Measurements from ENCODE around the gene PIK3CA. TPM values are rescaled to one million over a fixed set of nuclear protein-coding genes. Genes with fewer than 3 reads are reported as not detected.
"Not testable (repeated sequence)": the region's sequence is repeated elsewhere in the genome, so short reads cannot be mapped to it uniquely, and the experiment has no call there.

Gene PIK3CA
- 21.0 TPM for polyA plus RNA-seq (ENCODE audit: insufficient read length)

DNA sequence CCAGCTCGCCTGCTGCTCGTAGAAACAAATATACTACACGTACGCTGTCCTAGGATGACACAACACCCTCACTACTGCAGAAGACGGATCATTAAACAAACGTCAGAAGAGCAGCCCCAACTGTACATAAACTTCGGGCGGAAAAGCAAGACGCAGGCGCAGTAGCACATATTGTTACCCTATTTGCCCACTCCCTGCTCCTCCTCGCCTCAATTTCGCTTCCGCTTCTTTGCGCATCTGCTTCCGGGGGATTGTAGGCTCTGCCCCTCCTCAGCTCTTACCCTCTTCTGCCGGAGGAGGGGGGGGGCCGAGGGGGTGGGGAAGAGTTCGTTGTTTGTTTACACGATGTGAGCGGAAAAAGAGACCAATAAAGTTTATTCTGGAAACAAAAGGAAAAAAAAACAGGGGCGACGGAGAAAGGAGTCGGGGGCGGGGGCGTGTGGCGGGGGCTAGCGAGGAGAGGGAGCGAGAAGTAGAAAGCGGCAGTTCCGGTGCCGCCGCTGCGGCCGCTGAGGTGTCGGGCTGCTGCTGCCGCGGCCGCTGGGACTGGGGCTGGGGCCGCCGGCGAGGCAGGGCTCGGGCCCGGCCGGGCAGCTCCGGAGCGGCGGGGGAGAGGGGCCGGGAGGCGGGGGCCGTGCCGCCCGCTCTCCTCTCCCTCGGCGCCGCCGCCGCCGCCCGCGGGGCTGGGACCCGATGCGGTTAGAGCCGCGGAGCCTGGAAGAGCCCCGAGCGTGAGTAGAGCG lies at the start of gene PIK3CA:
Gene PIK3CA (plus strand): TSS at position 485 of the 743 bp plus-strand sequence. CDS start 50,469 bp downstream, outside the sequence.
- DNase-seq: peak; percentile 97

DNA sequence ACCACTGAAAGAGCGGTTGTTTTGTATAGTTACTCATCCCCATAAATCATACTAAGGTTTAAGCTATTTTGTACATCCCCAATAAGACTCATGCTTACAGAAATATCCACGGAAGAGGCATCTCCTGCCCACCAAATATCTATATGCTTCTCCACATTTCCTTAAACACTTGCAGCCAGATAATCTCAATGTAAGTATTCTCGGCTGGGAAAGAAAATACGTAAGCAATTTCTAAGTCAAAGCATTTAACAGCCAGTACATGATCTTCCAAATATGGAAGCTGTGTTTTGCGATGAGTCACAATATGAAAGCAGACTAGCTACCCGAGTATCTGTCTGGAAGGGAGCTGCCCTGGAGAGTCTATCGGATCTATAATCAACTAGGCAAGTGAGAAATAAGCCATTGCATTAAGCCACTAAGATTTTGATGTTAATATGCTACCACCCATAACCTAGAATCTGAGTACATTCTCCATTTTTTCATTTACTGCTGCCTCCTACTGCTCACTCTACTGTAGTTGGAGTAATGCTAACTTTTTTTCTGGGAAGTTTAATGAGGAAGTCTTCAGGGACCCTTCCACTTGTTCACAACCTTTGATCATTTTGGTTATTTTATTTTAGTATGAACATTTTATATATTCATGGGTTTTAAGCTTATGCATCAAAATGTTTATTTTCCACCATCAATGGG lies 49.6 kb upstream of the PIK3CA start:
- no peak for DNase-seq

DNA sequence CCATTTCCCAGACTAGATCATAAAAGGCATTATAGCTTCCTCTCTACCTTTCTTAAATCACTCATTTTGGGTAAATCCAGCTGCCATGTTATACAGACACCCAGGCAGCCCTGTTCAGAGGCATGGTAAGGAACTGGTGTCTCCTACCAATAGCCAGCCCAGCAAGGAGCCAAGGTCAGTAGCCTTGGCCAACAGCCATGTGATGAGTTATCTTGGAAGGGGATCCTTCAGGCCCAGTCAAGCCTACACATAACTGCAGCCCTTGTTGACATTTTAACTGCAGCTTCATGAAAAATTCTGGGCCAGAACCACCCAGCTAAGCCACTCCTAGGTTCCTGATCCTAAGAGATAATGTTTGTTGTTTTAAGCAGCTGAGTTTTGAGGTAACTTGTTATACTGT lies 47.5 kb upstream of the PIK3CA start:
- no peak for DNase-seq

DNA sequence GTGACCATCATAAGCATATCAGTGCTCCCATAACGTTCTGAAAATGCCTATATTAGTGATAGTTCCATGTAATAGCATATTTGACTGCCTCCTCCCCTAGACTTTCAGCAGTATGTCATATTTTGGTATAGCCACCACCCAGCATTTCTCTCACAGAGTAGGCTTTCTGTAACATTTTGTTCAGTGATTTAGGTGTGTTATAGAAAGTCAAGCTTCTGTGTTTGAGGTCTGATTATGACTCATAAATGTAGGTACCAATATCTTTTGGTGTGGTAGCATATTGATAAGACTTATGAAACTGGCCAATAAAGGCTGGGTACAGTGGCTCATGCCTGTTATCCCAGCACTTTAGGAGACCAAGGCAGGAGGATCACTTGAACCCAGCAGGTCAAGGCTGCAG lies 42.3 kb upstream of the PIK3CA start:
- DNase-seq: no peak

DNA sequence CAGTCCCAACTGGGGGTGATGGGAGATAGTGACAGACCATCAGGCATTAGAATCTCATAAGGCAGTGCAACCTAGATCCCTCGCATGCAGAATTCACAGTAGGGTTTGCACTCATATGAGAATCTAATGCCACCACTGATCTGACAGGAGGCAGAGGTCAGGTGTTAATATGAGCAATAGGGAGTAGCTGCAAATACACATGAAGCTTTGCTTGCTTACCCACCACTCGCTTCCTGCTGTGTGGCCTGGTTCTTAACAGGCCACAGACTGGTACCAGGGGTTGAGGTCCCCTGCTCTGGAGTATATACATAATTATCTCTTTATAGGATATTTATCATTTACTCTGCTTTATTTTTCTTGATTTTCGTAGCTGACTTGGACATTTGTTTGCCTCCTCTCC lies 40.5 kb upstream of the PIK3CA start:
- DNase-seq: no peak

DNA sequence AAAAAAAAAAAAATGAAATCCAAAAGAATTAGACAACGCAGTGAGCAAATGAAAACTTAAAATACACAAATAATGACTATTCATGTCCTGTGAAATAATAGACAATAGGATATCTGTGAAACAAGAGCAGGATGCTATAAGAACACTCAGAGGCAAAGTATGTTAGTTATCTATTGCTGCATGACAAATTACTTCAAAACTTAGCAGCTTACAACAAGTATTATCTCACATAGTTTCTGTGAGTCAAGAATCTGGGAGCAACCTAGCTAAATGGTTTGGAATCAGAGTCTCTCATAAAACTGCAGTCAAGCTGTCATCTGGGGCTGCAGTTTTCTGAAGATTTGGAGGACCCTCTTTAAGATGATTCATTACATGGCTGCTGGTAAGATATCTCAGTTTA lies 40.1 kb upstream of the PIK3CA start:
- DNase-seq: no peak

DNA sequence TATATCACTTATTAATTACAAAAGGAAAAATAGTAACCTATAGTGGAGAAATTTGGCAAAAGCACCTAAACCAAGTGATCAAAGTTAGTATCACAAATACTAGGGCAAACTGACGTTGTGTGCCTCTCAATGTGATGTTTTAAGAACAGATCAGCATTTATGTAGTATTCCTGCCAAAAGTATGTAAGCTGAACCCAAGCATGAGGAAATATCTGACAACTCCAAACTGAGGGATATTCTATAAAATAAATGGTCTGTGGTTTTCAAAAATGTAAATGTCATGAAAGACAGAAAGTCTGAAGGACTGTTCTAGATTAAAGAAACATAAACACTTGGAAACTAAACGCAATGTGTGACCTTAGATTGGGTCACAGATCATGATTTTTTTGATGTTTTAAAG lies 34.3 kb upstream of the PIK3CA start:
- DNase-seq: no peak

DNA sequence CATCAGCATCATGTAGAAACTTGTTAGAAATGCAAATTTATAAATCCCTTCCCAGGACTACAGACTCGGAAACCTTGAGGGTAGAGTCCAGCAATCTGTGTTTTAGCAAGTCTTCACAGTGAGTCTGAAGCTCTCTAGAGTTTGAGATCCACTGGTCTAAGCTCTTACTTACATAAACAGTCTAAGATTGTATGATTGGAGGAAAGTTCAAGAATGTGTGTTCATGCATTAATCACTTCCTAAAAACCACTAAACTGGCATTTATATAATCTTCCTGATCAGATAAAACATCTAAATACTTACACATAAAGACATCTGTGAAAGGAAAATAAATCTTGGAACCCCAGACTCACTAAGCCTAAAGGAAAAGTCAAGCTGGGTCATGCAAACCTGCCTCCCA lies 32.7 kb upstream of the PIK3CA start:
- DNase-seq: not testable (repeated sequence)

DNA sequence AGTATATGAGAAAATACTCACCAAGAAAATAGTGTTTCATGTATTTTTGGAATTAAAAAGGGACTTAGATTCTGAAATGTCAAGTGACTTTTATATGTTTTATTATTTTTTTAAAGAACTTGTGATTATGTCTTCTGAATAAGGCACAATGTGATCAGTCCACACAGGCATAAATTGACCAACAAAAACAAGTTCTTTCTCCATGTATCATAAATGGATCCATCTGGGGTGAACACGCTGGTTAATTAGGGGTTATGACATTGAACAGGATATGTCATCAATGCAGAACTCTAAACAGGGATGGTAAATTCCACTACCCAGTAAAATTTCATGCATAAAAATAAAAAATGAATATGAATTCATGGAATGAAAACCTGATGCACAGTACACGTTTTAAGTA lies 31.3 kb upstream of the PIK3CA start:
- no peak for DNase-seq

DNA sequence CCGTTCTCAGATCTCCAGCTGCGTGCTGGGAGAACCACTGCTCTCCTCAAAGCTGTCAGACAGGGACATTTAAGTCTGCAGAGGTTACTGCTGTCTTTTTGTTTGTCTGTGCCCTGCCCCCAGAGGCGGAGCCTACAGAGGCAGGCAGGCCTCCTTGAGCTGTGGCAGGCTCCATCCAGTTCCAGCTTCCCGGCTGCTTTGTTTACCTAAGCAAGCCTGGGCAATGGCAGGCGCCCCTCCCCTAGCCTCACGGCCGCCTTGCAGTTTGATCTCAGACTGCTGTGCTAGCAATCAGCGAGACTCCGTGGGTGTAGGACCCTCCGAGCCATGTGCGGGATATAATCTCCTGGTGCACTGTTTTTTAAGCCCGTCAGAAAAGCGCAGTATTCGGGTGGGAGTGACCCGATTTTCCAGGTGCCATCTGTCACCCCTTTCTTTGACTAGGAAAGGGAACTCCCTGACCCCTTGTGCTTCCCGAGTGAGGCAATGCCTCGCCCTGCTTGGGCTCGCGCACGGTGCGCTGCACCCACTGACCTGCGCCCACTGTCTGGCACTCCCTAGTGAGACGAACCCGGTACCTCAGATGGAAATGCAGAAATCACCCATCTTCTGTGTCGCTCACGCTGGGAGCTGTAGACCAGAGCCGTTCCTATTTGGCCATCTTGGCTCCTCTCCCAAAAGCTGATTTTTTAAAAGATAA lies 15.8 kb upstream of the PIK3CA start:
- not testable (repeated sequence) for DNase-seq

DNA sequence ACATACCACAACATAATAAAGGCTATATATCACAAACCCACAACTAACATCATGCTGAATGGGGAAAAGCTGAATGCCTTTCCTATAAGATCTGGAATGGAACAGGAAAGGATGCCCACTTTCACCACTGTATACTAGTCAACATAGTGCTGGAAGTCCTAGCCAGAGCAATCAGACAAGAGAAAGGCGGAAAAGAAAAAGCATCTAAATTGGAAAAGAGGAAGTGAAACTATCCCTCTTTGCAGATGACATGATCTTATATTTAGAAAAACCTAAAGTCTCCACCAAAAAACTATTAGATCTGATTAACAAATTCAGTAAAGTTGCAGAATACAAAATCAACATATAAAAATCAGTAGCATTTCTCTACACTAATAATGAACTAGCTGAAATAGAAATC lies 14.6 kb upstream of the PIK3CA start:
- DNase-seq: no peak

DNA sequence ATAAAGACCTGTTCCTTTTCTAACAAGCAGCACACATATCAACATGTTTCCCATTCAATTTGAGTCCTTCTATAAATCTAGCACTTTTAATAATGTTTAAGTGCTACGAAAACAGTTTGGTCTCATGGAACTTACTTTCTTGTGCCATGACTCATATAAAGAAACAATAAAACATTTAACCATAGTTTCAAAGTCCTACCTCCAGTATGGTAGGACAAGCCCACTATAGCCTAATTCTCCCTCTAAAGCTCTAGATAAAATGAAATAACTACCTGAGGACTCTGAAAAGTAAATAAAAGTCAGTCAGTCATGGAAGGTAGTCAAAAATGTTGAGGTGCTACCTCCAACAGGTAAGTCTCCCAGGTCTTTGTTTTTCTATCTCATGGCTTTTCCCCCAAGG lies 12.0 kb upstream of the PIK3CA start:
- DNase-seq: no peak

DNA sequence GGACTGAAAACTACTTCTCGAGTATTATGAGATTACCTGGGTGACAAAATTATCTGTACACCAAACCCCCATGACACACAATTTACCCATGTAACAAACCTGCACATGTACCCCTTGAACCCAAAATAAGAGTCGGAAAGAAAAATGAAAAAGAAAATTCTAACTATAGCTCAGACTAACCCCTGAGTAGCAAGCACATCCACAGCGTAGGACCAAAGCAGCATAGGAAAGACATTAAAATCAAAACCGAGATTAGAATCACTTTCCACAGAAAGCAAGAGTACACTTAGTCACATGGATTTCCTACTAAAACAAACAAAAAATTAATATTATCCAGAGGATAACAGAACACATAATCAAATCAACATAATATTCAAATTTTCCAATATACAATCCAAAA lies 6.3 kb upstream of the PIK3CA start:
- no peak for DNase-seq

DNA sequence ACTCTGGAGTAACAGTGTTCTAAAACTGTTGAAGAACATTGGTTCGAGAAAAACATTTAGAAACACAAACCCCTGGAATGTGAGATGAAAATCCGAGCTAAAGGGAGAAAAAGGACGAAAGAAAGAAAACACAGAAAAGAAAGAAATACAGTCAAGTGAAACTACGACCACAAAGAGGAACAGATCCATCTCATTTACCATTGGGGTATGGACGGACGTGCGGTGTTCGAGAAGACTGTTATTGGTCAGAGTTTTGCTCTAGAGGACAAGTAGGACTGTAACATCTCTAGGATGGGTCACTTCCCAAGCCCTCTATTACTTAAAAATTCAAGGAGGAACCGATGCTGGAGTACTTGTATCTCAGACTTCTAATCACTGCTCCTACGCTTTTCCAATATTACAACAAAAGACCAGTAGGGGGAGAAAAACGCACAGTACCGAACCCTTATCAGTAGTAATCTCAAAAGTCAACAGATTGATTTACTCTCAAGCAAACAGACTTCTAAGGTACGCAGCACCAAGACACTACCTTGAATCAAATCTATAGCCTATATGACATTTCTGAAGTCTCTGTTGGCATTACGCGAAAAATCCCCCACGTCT lies 1.1 kb upstream of the PIK3CA start:
- DNase-seq: peak; percentile 75

DNA sequence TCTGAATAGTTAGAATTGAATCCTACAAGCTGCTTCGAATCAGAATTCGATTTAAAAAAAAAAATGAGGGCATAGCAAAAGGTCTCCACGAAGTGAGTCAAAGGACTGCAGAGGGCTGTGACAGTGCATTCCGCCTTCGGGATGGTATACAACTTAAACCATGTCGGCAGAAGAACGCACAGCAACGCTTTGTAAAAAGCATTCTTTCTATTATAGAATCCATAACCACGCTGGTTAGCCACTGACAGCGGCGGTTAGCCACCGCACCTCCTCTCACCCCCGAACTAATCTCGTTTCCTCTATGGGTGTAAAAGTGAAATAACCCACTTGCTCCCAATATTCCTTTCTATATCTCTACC lies 664 bp upstream of the PIK3CA start:
- no peak for DNase-seq

DNA sequence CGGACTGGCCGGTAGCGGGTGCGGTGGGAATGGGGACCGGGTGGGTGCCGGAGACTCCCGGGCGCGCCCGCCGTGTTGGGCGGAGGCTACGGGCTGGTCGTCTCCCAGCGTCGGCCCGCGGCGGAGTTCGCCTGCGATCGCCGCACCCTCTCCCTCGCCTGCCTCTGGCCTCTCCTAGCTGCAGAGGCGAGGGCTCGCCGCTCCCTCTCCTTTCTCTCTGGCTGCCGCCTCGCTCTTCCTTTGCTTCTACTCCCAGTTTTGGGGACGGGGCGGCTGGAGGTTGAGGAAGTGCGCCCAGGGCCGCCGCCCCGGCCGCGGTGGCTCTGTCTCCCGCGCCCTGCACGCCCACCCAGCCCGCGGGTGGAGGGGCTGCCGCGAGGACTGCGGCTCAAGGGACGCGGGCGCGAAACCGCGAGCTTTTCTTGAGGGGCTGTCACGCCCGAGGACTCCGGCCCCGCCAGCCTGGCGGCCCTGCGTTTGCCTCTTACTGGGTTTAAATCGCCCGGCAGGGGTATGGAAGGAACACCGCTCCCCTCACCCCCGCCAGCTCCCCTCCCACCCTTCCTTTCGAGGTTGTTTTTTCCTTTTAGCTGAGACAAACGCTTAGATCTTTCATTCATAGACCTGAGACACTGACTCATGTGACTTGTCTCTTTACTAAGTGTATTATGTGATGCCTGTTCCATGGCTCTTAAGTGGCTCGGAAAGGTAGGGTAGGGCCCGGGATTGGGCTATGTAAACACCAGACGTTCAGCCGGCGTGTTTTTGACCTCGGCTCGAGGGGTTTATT lies 654 bp downstream of the PIK3CA start:
- DNase-seq: peak; percentile 53

DNA sequence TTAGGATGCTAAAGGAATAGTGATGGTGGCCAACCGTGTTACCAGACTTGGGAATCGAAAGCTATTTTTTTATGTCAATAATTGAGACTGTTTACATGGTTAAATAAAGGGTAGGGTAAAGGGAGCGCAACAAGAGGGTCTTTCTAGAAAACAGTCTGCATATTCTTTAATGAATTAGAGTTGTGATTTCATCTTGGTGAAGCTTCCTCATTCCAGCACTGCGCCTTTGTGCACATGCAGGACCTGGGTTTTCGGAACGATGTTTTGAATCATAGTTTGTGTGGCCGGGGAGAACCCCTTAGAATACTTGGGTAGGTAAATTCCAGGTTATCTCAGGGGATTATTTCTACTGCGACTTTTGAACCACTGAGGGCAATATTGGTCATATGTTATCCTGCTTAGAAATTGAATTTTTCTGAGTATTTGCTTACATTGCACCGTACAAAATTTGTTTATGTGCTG lies 1.3 kb downstream of the PIK3CA start:
- DNase-seq: peak; percentile 27

DNA sequence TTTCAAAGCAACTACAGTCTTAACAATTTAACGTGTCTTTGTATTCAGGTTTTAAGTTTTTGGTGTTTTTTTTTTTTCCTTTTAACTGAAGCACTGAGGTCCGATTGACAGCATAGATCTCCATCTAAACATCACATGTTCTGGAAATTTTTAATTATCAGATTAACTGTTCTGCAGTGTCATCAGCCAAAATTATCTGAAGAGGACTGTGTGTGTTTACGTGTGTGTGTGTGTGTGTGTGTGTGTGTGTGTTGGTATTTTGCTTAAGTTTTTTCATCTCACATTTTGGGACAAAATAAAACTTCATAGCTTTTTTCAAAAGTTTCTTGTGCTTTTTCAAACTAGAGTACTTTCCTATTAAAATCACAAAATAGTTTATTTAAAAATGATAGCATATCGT lies 1.8 kb downstream of the PIK3CA start:
- DNase-seq: no peak

DNA sequence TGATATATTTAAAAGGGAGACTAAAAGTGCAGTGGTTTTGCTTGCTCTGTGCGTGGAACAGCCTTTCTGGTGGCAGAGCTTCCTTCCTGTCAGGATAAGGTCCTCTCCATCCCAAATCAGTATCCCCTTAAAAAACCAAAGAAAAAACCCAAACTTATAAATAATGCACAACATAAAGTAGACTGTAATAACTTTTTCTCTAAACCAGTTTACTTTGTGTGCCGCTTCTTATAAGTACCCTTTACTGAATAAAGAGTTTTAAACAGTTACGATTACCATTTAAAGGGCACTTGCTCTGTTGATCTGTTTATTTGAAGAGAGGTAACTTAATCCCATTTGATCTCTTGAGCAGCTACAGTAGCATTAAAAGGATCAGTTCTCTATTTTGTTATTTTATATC lies 2.5 kb downstream of the PIK3CA start:
- no peak for DNase-seq

DNA sequence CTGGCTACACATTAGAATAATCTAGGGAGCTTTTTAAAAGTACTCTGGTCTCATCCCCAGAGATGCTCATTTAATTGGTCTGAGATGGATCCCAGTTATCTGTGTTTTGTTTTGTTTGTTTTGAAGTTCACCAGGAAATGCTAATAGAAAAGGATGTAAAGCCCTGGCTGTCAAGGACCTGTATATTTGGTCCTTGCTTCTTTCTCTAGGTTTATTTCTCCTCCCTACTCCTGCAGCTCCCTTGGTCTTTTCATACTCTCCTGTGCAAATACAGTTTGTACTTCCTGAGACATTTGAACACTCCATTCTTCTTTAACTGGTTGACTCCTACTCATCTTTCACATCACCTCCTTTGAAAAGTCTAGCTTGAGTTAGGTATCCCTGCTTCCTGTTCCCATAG lies 3.3 kb downstream of the PIK3CA start:
- DNase-seq: no peak

DNA sequence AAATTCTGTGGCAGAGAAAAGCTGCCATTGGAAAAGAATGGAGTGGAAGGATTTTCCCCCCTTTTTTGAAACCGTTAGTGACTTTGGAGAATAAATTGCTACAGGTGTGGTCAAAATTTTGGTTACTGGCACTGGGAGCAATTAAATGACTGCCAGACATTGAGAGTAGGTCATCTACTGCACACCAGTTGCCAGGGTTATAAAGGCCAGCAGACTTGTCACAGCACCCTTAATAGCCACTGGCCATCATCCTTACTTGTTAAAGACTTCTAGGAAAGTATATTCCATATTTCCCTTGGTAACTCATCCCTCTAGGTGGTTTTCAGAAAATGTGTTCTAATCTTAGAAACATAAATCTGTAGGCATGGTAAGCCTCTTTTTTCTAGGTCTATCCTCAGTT lies 8.0 kb downstream of the PIK3CA start:
- DNase-seq: no peak

DNA sequence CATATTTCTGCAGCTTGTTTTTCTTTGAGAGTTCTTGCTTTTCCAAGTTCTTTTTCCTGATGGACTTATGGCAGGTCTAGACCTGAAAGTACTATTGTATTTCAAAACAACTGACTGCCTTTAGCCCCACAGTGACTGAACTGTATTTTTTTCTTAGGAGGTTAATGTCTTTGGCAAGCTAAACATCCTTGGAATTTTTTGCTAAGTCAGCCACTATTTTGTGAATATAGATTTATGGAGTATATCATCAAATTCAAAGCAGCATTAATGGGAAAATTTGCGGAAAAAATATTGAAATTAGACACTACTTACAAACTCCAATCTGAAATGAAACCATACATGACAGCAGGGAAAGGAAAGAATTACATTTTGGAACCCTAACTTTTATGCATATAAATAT lies 8.6 kb downstream of the PIK3CA start:
- DNase-seq: no peak

Measured in hindlimb muscle (tissue), 1 donor.